Left ventricle myocardium superior (tissue), 1 donor: Measurements from ENCODE around the gene ANKRD52. TPM values are rescaled to one million over a fixed set of nuclear protein-coding genes. Genes with fewer than 3 reads are reported as not detected.

ENCODE experiments used
- ATAC-seq: fragments of 200-7000 bp; cut with Tn5 transposase; one replicate; pipeline ENCODE4 v1.9.1; 2020; ENCODE audit warnings: mild to moderate bottlenecking, moderate library complexity
- DNase-seq: peaks from one replicate; pipeline ENCODE4 v3.0.0-alpha.2; 2020
- intact Hi-C: fragments of 100-400 bp; cut with micrococcal nuclease; formaldehyde crosslinking; loops from one replicate; pipeline ENCODE4 v1.11.0; 2022
- total RNA-seq: library from RNA; stranded (reverse); fragmentation: NEBNext Ultra II Directional; extraction: Animal tissue kit (Norgen Biotek cat#: 25700); gene quantifications from one replicate; pipeline ENCODE4 v1.2.1, GENCODE V29; 2021
- donor health status: DM: no; HTN: yes; CAD: no; lungs with severe emphysema.

ANKRD52 gene
- total RNA-seq, 1 donor from 2014 or later, result 28.5 TPM

GRCh38 chr12:56248711-56249110 lies 9.5 kb downstream of the ANKRD52 start:
- DNase-seq (no peak), ATAC-seq (no peak)
- intact Hi-C loops, result no loop called here

- intact Hi-C loops, result no loop called here
- DNase-seq (no peak), ATAC-seq (no peak)
These were observed 10.3 kb downstream of the ANKRD52 start for GRCh38 chr12:56247923-56248322.

GRCh38 chr12:56244494-56244893 lies 13.7 kb downstream of the ANKRD52 start:
- ATAC-seq, result no peak
- no peak for DNase-seq
- intact Hi-C loops, result no loop called here

GRCh38 chr12:56243731-56244181 lies 14.4 kb downstream of the ANKRD52 start:
- DNase-seq (no peak), ATAC-seq (peak; percentile 69)
- intact Hi-C loops, result no loop called here

GRCh38 chr12:56242986-56243385 lies 15.2 kb downstream of the ANKRD52 start:
- intact Hi-C loops, result no loop called here
- DNase-seq, result no peak
- ATAC-seq, result no peak

GRCh38 chr12:56241424-56242303 lies 16.5 kb downstream of the ANKRD52 start:
- DNase-seq (no peak), ATAC-seq (no peak)

GRCh38 chr12:56237552-56237951 lies 20.6 kb downstream of the ANKRD52 start:
- no peak for DNase-seq
- no peak for ATAC-seq
- intact Hi-C loops, result no loop called here

More at GRCh38 chr12:56241424-56242303, 16.5 kb downstream of the ANKRD52 start:
- intact Hi-C loops, result no loop called here

- peak; percentile 7 for ATAC-seq
- no peak for DNase-seq
- intact Hi-C loops, result no loop called here
These were observed 21.2 kb downstream of the ANKRD52 start for GRCh38 chr12:56236985-56237384.

- intact Hi-C loops, result no loop called here
- no peak for ATAC-seq
- DNase-seq, result no peak
These were observed 22.1 kb downstream of the ANKRD52 start for GRCh38 chr12:56236091-56236490.

GRCh38 chr12:56234746-56235436 lies 23.3 kb downstream of the ANKRD52 start:
- ATAC-seq (no peak), DNase-seq (no peak)
- intact Hi-C loops, result no loop called here

GRCh38 chr12:56231184-56231582 lies 27.0 kb downstream of the ANKRD52 start:
- ATAC-seq (no peak), DNase-seq (no peak)
- intact Hi-C loops, result no loop called here

GRCh38 chr12:56230432-56231183 lies 27.6 kb downstream of the ANKRD52 start:
- intact Hi-C loops, result no loop called here
- DNase-seq (no peak), ATAC-seq (peak; percentile 35)

- DNase-seq (no peak), ATAC-seq (no peak)
- intact Hi-C loops, result no loop called here
These were observed 28.2 kb downstream of the ANKRD52 start, which contains the start of gene SLC39A5 for GRCh38 chr12:56229916-56230431. TSS of gene SLC39A5 (plus strand) at chr12:56230051. CDS start at chr12:56231275, 1,224 bp downstream.

- no peak for DNase-seq
- intact Hi-C loops, result no loop called here
- ATAC-seq, result no peak
These were observed 29.1 kb downstream of the ANKRD52 start for GRCh38 chr12:56229082-56229481.

- intact Hi-C loops, result no loop called here
- ATAC-seq (no peak), DNase-seq (no peak)
These were observed 33.2 kb downstream of the ANKRD52 start for GRCh38 chr12:56224954-56225353.

- peak; percentile 85 for ATAC-seq
- intact Hi-C loops, result no loop called here
- DNase-seq, result peak; percentile 99
These were observed 34.0 kb downstream of the ANKRD52 start, which contains the start of gene NABP2 for GRCh38 chr12:56224102-56224701. TSS of gene NABP2 (plus strand) at chr12:56224342. CDS start at chr12:56224857, 515 bp downstream.

GRCh38 chr12:56223571-56224101 lies 34.5 kb downstream of the ANKRD52 start:
- no peak for ATAC-seq
- intact Hi-C loops, result no loop called here

GRCh38 chr12:56222531-56222895 lies 35.7 kb downstream of the ANKRD52 start:
- no peak for DNase-seq
- ATAC-seq, result no peak
- intact Hi-C loops, result no loop called here

More at GRCh38 chr12:56223571-56224101, 34.5 kb downstream of the ANKRD52 start:
- no peak for DNase-seq
